Measurements from ENCODE around the gene ZFP36L1. TPM values are rescaled to one million over a fixed set of nuclear protein-coding genes. Genes with fewer than 3 reads are reported as not detected.

Gene ZFP36L1
- total RNA-seq, 1 donor from 2014 or later, result 42.9 TPM

- Histone ChIP-seq H3K9me3 (ENCODE audit: low read depth) (no peaks in the 10 kb centered on the region), H4K20me1 (ENCODE audit: low read depth) (no peaks in the 10 kb centered on the region), H3K9ac (no peak overlapping the region), H3F3A (ENCODE audit: low read depth) (no peaks in the 10 kb centered on the region), H3K4me1 (peaks cover 12% of the 10 kb centered on the region), H3K4me2 (no peak overlapping the region), H3K27ac (no peak overlapping the region), H2AFZ (replicated peaks) (no peak overlapping the region), H3K79me2 (ENCODE audit: low read depth) (no peaks in the 10 kb centered on the region), H3K27me3 (no peaks in the 10 kb centered on the region), H3K4me3 (no peak overlapping the region), H3K36me3 (no peaks in the 10 kb centered on the region)
- no peak for DNase-seq (ENCODE audit: low spot score)
- Mint-ChIP-seq H3K27me3 (ENCODE audit: insufficient read depth, low read depth) (peaks cover 26% of the 10 kb centered on the region), H3K36me3 (no peaks in the 10 kb centered on the region), H3K9me3 (peaks cover 23% of the 10 kb centered on the region), H3K4me1 (peaks cover 26% of the 10 kb centered on the region), H3K27ac (no peak overlapping the region), H3K4me3 (no peak overlapping the region)
- no peak for TF ChIP-seq EZH2phosphoT487 (IDR thresholded peaks at IDR 0.05)
- TF ChIP-seq EZH2 (IDR thresholded peaks at IDR 0.05), result no peak
- no peak for TF ChIP-seq CTCF (IDR thresholded peaks at IDR 0.05)
Measured at GRCh38 chr14:68738559-68738958, 54.3 kb downstream of the ZFP36L1 start.

Other genes with a start within 250 kb of the ZFP36L1 start
- 70.7 and 97.7 TPM in 2 replicates for gene ACTN1, start 186.2 kb upstream of the ZFP36L1 start, total RNA-seq (ENCODE audit: low replicate concordance)